Right hindlimb (tissue), 1 donor: ENCODE measurements around the gene IWS1.
"Not testable (repeated sequence)": the region's sequence is repeated elsewhere in the genome, so short reads cannot be mapped to it uniquely, and the experiment has no call there.

Experiments used
- DNase-seq: peaks from one replicate; pipeline ENCODE4 v3.0.0-alpha.2; 2018

The IWS1 gene

DNA sequence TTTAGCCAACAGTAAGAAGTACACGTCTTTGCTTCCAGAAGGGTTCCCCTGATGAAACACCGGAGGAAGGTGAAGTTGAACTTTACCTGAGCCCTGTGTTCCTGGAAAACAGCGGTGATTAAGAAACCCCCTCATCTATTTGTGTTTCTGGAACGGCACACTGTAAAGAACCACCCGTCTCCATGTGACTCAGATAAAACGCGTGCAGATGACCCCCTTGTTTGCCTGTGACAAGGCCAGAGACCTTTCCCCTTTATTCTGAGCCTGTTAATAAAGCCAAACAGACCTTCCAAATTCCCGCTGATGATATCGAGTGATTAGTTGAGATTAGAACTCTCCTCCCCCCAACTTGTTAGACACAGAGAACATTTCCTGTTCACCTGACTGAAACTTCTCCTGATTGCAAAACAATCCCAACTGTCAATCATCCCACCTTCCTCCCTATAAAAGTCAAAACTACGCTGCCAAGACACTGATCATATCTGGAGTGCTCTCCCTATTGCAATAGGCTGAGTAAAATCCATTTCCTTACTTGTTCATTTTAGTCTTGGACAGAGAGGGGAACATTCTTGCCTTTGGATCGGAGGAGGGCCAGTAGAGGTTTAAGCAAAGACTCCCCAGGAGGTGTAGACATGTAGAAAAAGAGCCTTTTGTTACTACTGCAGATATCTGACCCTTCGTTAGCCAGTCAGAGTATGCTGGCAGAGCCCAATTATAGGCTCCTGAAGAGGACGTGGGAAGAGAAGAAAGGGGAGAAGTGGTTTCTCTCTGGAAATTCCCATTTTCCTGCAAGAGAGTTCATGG is 914 bp upstream of the IWS1 start:
- no peak for DNase-seq

GRCh38 chr2:127525691-127526131 is 578 bp downstream of the IWS1 start:
- DNase-seq: no peak

DNA sequence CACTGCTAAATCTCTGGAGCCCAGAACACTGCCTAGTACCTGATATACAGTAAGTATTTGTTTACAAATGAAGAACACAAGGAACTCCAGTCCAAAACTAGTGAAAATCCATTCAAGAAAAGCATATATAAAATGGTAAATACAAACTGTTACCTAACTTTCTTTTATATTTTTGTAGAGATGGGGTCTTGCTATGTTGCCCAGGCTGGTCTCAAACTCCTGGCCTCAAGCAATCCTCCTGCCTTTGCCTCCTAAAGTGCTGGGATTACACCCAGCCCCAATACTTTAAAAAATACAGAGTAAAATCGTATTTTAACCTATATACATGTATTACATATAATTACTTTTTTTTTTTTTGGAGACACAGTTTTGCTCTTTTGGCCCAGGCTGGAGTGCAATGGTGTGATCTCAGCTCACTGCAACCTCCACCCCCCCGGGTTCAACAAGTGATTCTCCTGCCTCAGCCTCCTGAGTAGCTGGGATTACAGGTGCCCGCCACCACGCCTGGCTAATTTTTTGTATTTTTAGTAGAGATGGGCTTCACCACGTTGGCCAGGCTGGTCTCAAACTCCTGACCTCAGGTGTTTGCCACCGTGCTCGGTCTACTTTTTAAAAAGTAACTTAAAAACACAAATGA is 2.0 kb downstream of the IWS1 start:
- DNase-seq: not testable (repeated sequence)

GRCh38 chr2:127523269-127523939 is 2.9 kb downstream of the IWS1 start:
- DNase-seq: no peak

- no peak for DNase-seq
Observed at GRCh38 chr2:127520424-127520823, 5.9 kb downstream of the IWS1 start.

- no peak for DNase-seq
Observed at GRCh38 chr2:127517465-127517864, 8.8 kb downstream of the IWS1 start.

GRCh38 chr2:127516041-127516762 is 10.1 kb downstream of the IWS1 start:
- DNase-seq: peak; percentile 80

GRCh38 chr2:127515383-127515915 is 10.8 kb downstream of the IWS1 start:
- no peak for DNase-seq

GRCh38 chr2:127514485-127514884 is 11.8 kb downstream of the IWS1 start:
- no peak for DNase-seq

DNA sequence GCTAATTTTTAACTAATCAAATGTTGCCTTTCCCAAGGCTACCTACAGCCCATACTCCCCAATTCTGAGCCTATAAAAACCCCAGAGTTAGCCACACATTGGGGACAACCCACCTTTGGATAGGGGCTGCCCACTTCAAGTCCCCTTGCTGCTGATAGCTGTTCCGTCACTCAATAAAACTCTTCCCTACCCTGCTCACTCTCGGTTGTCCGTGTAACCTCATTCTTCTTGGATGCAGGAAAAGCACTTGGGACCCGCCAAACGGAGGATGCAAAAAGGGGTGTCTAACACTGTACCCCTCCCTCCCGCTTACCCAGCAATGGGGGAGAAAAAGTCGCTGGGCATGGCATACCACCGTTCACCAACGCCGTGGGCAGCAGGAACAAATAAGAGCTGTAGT is 12.2 kb downstream of the IWS1 start:
- no peak for DNase-seq

DNA sequence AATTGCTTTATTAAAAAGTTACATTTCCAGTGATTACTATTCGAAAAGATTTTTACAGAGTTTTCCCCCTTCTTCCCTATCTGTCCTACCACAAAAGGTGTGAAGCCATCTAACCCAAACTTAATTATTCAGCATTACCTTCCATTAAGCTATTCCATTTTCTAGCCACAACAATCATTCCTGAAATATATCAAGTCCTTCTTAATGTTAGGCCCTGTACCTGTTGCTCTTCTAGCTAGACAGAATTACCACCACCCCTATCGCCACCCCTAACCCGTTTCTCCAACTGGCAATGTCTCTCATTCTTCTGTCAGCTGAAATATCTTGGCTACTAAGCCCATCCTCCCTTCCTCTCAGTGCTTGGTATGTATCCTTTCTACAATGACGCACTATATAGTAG is 13.9 kb downstream of the IWS1 start:
- DNase-seq: no peak

- no peak for DNase-seq
Observed at GRCh38 chr2:127511917-127512316, 14.4 kb downstream of the IWS1 start.

GRCh38 chr2:127511090-127511695 is 15.1 kb downstream of the IWS1 start:
- DNase-seq: no peak

DNA sequence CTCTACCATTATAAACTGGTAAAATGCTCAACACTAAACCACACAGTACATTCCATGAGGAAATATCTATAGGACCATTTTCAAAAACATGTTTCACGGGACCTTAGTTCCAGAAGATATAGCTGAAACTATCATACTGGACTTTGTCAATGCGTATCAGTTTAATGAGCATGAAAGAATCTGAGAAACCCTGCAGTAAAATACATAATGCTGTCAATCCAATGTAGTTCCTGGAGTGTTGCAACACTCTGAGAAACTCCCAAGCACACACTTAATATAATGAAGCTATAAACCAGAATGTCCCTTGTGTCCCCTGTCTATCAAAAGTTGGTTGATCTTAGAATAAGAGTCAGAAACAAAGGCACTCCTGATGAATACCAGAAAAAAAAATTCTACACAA is 16.2 kb downstream of the IWS1 start:
- no peak for DNase-seq

GRCh38 chr2:127508631-127509034 is 17.7 kb downstream of the IWS1 start:
- DNase-seq: peak; percentile 73

DNA sequence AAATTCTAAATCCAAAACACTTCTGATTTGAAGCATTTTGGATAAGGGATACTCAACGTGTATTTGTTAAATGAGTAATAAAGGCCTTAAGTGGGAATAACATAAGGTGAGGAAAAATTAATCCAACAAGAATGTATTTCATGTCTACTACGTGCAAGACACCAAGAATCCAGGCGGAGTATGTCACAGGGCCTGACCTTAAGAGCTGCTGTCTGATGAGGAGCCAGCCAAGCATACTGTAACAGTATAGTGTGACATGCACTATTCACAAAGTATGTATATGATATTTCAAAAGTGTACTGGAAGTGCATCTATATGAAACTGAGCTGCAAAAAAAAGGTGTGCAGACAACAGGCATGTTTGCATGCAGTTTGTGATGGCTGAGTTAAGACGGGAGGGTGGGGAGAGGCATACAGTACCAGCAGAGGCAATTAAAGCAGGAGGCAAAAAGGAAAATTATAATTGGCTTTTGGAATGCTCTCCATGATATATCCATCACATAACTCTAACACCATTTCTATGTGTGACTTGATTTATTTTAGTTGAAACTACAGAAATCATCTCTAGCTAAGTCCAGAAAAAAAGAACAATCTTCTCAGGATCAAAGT is 18.2 kb downstream of the IWS1 start:
- DNase-seq: no peak

DNA sequence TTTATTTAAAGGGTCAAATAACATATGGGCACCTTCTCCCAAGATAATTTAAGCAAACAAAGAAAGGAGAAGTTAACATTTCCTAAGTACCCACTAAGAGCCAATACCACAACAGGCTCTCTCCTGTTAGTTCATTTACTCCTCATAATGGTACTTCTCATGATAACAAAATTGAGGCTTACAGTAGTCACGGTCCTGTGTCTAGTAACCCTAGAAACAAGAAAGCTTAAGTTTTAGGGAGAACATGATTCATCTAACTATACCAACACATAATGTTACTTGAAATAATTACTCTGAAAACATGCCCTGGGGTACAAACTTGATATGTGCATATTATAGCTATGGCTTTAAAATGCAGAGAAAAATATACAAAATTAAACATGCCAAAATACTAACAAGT is 19.8 kb downstream of the IWS1 start:
- DNase-seq: no peak

DNA sequence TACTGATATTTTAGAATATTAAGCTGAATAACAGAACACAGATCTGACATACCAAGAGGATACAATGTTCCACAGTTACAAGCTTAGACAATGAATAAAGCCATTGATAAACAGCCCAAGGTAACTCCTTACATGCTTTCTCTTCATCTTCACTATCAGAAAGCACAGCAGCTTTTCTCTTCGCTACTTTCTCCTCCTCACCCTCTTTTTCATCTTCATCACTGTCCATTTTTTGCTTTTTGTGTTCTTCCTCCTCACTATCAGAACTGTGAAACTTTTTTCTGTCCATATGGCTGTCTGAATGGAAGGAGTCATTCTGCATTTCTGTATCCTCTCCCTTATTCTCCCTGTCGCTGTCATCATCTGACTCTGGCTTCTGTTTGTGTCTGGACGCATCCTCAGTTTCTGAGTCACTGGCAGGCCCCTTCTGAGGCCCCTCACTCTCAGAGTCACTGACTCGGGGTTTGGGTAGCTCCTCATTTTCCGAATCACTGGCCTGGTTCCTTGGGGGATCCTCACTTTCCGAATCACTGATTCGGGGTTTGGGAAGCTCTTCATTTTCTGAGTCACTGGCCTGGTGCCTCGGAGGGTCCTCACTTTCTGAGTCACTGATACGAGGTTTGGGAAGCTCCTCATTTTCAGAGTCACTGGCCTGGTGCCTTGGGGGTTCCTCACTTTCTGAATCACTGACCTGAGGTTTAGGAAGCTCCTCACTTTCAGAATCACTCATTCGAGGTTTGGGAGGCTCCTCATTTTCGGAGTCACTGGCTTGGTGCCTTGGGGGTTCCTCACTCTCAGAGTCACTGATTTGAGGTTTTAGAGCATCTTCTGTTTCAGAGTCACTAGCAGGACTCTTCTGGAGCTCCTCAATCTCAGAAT is 21.5 kb downstream of the IWS1 start:
- no peak for DNase-seq

DNA sequence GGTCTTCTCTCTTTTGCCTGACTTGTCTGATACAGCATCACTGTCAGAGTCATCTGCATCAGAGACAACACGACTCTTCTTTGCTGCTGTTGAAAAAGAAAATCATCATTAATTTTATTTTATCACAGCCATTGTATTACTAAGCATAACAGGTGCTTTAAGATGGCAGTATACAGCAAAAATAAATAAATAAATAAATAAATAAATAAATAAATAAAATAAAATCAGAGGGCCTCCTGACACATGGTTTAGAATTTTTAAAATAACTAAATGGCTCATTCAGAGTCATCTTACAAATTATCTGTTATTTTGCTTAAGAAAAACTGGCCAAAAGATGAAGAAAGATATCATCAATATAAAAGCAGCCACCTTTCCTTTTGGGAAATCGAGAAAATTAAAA is 22.8 kb downstream of the IWS1 start:
- DNase-seq: no peak

DNA sequence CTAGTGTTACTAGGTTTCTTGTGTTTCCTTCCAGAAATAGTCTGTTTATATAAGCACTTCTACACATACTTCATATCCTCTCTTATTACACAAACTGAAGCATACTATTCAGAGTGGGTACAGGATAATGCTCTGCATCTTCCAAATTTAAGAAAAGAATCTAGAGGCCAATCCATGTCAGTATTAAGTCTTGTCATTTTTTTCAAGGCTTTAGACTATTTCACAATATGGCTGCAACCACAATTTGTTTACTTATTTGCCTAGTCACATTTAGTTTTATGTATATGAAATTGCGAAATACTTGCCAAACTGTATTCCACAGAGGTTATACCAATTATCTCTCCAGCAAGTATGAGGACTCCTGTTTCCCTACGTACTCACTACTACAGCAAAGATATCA is 27.9 kb downstream of the IWS1 start:
- no peak for DNase-seq

DNA sequence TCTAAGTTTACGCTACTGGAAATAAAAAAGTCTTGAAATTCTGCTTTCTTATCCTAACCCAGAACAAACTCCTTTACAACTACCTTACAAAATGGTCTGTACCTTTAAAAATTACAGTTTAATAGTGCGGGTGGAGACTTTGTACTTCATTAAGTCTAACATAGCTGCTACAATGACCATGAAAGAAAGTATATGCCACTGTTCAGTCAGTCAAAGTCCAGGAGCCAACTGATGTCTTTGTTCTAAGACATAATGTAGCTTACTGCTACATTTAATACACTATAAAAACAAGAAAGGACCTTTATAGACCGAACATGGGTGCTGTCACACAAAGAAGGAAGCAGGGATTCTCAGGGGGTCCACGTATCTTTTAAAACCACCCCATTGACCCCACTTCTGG is 36.0 kb downstream of the IWS1 start:
- DNase-seq: no peak
